Measurements from ENCODE around the gene ZNF664. TPM values are rescaled to one million over a fixed set of nuclear protein-coding genes. Genes with fewer than 3 reads are reported as not detected.

The ZNF664 gene
- polyA plus RNA-seq, 3 donors: 1.5 to 20.9 (median 2.7) TPM

GRCh38 chr12:124033859-124034258 lies 60.8 kb downstream of the ZNF664 start:
- Histone ChIP-seq H3K27ac (ENCODE audit: low read depth in 1 of 2, low read length in 2 of 2) (no peak overlapping the region), H4K20me1 (ENCODE audit: insufficient read depth, low read length) (no peaks in the 10 kb centered on the region)

GRCh38 chr12:124034297-124034696 lies 61.3 kb downstream of the ZNF664 start:
- H2AFZ ChIP-seq (ENCODE audit: insufficient read depth, low read depth, low read length, poor library complexity, severe bottlenecking): no peak overlapping the region
- no peak overlapping the region for H3K4me3 Mint-ChIP-seq
- WGBS (ENCODE audit: insufficient coverage): 97% methylated on average over 7 of the region's 11 CpGs
- DNase-seq: no peak
- no peaks in the 10 kb centered on the region for H3K9me3 ChIP-seq (replicated peaks in 1 of 2; ENCODE audit: control insufficient read depth in 1 of 2, insufficient read depth in 1 of 2, low read length in 2 of 2)
- no peak overlapping the region for H3K27ac Mint-ChIP-seq
- no peak overlapping the region for H3K9ac ChIP-seq (ENCODE audit: insufficient read depth, low read length, poor library complexity, severe bottlenecking)
- no peaks in the 10 kb centered on the region for H3K79me2 ChIP-seq (ENCODE audit: insufficient read depth, low read length)
- H3K27ac ChIP-seq (ENCODE audit: low read depth in 1 of 2, low read length in 2 of 2): no peak overlapping the region
- intact Hi-C loops (cut with micrococcal nuclease): loop anchor here (10.0 kb wide), 3 partner anchors 741 to 871 kb away; no protein-coding TSS in a partner anchor
- H4K20me1 ChIP-seq (ENCODE audit: insufficient read depth, low read length): no peaks in the 10 kb centered on the region
- H3K36me3 ChIP-seq (replicated peaks in 1 of 2; ENCODE audit: control insufficient read depth in 1 of 2, insufficient read depth in 2 of 2, low read length in 2 of 2): no peaks in the 10 kb centered on the region
- no peaks in the 10 kb centered on the region for H3K36me3 Mint-ChIP-seq
- no peaks in the 10 kb centered on the region for H3K4me1 ChIP-seq (ENCODE audit: control insufficient read depth in 1 of 2, insufficient read depth in 2 of 2, low read length in 2 of 2)
- H3K9me3 Mint-ChIP-seq: no peaks in the 10 kb centered on the region
- peaks cover 0 to 3% (median 3%) of the 10 kb centered on the region in 3 donors for H3K27me3 Mint-ChIP-seq (ENCODE audit: low read depth in 3 of 3)
- no peak for TF ChIP-seq CTCF (IDR thresholded peaks at IDR 0.05)
- H3K4me1 Mint-ChIP-seq: peaks cover 6% of the 10 kb centered on the region
- H3K27me3 ChIP-seq (ENCODE audit: control insufficient read depth in 2 of 2, insufficient read depth in 2 of 2, low read length in 2 of 2): no peaks in the 10 kb centered on the region
- no peak overlapping the region for H3K4me3 ChIP-seq (replicated peaks in 1 of 3; ENCODE audit: low read depth in 2 of 3, low read length in 3 of 3)
- H3K4me2 ChIP-seq (replicated peaks; ENCODE audit: extremely low read depth, low read length, poor library complexity, severe bottlenecking): no peak overlapping the region

More at GRCh38 chr12:124033859-124034258, 60.8 kb downstream of the ZNF664 start:
- H3K36me3 ChIP-seq (replicated peaks in 1 of 2; ENCODE audit: control insufficient read depth in 1 of 2, insufficient read depth in 2 of 2, low read length in 2 of 2): no peaks in the 10 kb centered on the region
- H3K4me2 ChIP-seq (replicated peaks; ENCODE audit: extremely low read depth, low read length, poor library complexity, severe bottlenecking): no peak overlapping the region
- Mint-ChIP-seq H3K36me3 (no peaks in the 10 kb centered on the region), H3K27me3 (ENCODE audit: low read depth in 3 of 3) (peaks cover 0 to 5% (median 3%) of the 10 kb centered on the region in 3 donors), H3K4me1 (peaks cover 1% of the 10 kb centered on the region), H3K9me3 (no peaks in the 10 kb centered on the region), H3K27ac (no peak overlapping the region), H3K4me3 (no peak overlapping the region)
- H3K79me2 ChIP-seq (ENCODE audit: insufficient read depth, low read length): no peaks in the 10 kb centered on the region
- no peak overlapping the region for H2AFZ ChIP-seq (ENCODE audit: insufficient read depth, low read depth, low read length, poor library complexity, severe bottlenecking)
- H3K4me3 ChIP-seq (replicated peaks in 1 of 3; ENCODE audit: low read depth in 2 of 3, low read length in 3 of 3): no peak overlapping the region
- no peaks in the 10 kb centered on the region for H3K9me3 ChIP-seq (replicated peaks in 1 of 2; ENCODE audit: control insufficient read depth in 1 of 2, insufficient read depth in 1 of 2, low read length in 2 of 2)
- no peak overlapping the region for H3K9ac ChIP-seq (ENCODE audit: insufficient read depth, low read length, poor library complexity, severe bottlenecking)
- intact Hi-C loops (cut with micrococcal nuclease): loop anchor here (10.0 kb wide), 3 partner anchors 741 to 871 kb away; no protein-coding TSS in a partner anchor
- no peak for TF ChIP-seq CTCF (IDR thresholded peaks at IDR 0.05)
- no CpG with 5 or more reads among the region's 2 CpGs for WGBS (ENCODE audit: insufficient coverage)
- no peak for DNase-seq
- no peaks in the 10 kb centered on the region for H3K4me1 ChIP-seq (ENCODE audit: control insufficient read depth in 1 of 2, insufficient read depth in 2 of 2, low read length in 2 of 2)
- H3K27me3 ChIP-seq (ENCODE audit: control insufficient read depth in 2 of 2, insufficient read depth in 2 of 2, low read length in 2 of 2): no peaks in the 10 kb centered on the region
